Stimulated activated CD4-positive, alpha-beta T cell treated with anti-CD3 and anti-CD28 coated beads, Interleukin-4, amount 100 ng/mL, for 48 hours (primary cell): ENCODE data around the gene BOLL.
"Not testable (repeated sequence)": the region's sequence is repeated elsewhere in the genome, so short reads cannot be mapped to it uniquely, and the experiment has no call there.

Experiments
- DNase-seq, 2 donors: peaks; one replicate each; pipeline ENCODE4 v3.0.0-alpha.2; 2020; ENCODE audit warnings: low read depth in 2 of 2

Gene BOLL

GRCh38 chr2:197784956-197785941 lies at the start of gene BOLL:
BOLL (minus strand) TSS chr2:197785319; CDS start chr2:197781850, 3,469 bp downstream.
- DNase-seq: no peak

- not testable (repeated sequence) for DNase-seq
Observed at GRCh38 chr2:197834771-197835170, 49.7 kb upstream of the BOLL start.

- no peak for DNase-seq
Observed at GRCh38 chr2:197828464-197829135, 43.5 kb upstream of the BOLL start.

GRCh38 chr2:197827618-197828017 lies 42.5 kb upstream of the BOLL start:
- DNase-seq: no peak

GRCh38 chr2:197822333-197822732 lies 37.2 kb upstream of the BOLL start:
- DNase-seq: no peak

- no peak for DNase-seq
Observed at GRCh38 chr2:197821550-197822289, 36.6 kb upstream of the BOLL start.

GRCh38 chr2:197814526-197814925 lies 29.4 kb upstream of the BOLL start:
- DNase-seq: no peak

- DNase-seq: no peak
Observed at GRCh38 chr2:197813093-197813787, 28.1 kb upstream of the BOLL start.

- DNase-seq: no peak
Observed at GRCh38 chr2:197810491-197810890, 25.4 kb upstream of the BOLL start.

- DNase-seq: no peak
Observed at GRCh38 chr2:197810016-197810415, 24.9 kb upstream of the BOLL start.

- no peak for DNase-seq
Observed at GRCh38 chr2:197809064-197809463, 23.9 kb upstream of the BOLL start.

- no peak for DNase-seq
Observed at GRCh38 chr2:197805715-197806633, 20.9 kb upstream of the BOLL start.

- peak in 1 of 2 donors; percentile 34 for DNase-seq
Observed at GRCh38 chr2:197804758-197805714, 19.9 kb upstream of the BOLL start.

GRCh38 chr2:197804049-197804757 lies 19.1 kb upstream of the BOLL start, which contains the start of gene PLCL1:
PLCL1 (plus strand) TSS chr2:197804593.
- peak; percentile 73 to 90 for DNase-seq

GRCh38 chr2:197803033-197803444 lies 17.9 kb upstream of the BOLL start:
- no peak for DNase-seq

GRCh38 chr2:197801033-197801432 lies 15.9 kb upstream of the BOLL start:
- DNase-seq: no peak

- no peak for DNase-seq
Observed at GRCh38 chr2:197800091-197800490, 15.0 kb upstream of the BOLL start.

GRCh38 chr2:197799068-197799467 lies 13.9 kb upstream of the BOLL start:
- DNase-seq: no peak
